Astrocyte of the spinal cord (primary cell): ENCODE data around the gene ARHGAP26.
"Not testable (repeated sequence)": the region's sequence is repeated elsewhere in the genome, so short reads cannot be mapped to it uniquely, and the experiment has no call there.

ENCODE experiments used
- DNase-seq: peaks from one replicate; pipeline ENCODE4 v3.0.0; 2011; ENCODE audit warnings: low read depth, low spot score
- H3K4me3 ChIP-seq: 2 replicates; pipeline ENCODE4 v1.5.1; 2011; ENCODE audit warnings: low read depth, mild to moderate bottlenecking, low read length, moderate library complexity
- CTCF ChIP-seq: IDR thresholded peaks from 2 replicates; pipeline ENCODE4 v1.5.1; 2012; ENCODE audit warnings: low read depth, mild to moderate bottlenecking, low read length, inconsistent platforms
- in situ Hi-C: cut with HindIII; loops from 2 replicates; pipeline ENCODE4 v1.10.0; 2017; ENCODE audit warnings: low sequenced_read_pairs

The ARHGAP26 gene

GRCh38 chr5:142965258-142966120, 195.3 kb downstream of the ARHGAP26 start:
- H3K4me3 ChIP-seq, in situ Hi-C loops, DNase-seq: not testable (repeated sequence)
- TF ChIP-seq CTCF, result peak; percentile 26

- H3K4me3 ChIP-seq, result no peak overlapping the region
- DNase-seq, result no peak
- no peak for TF ChIP-seq CTCF
- in situ Hi-C loops, result no loop called here
Measured at GRCh38 chr5:142966121-142966420, 195.9 kb downstream of the ARHGAP26 start.

- in situ Hi-C loops, result no loop called here
- TF ChIP-seq CTCF, result no peak
- no peak overlapping the region for H3K4me3 ChIP-seq
- no peak for DNase-seq
Measured at GRCh38 chr5:142969186-142969585, 199.0 kb downstream of the ARHGAP26 start.

- no peak for DNase-seq
- in situ Hi-C loops, result no loop called here
- no peak for TF ChIP-seq CTCF
- H3K4me3 ChIP-seq, result no peak overlapping the region
Measured at GRCh38 chr5:142969624-142970439, 199.7 kb downstream of the ARHGAP26 start.

GRCh38 chr5:142970440-142971030, 200.4 kb downstream of the ARHGAP26 start:
- no peak for TF ChIP-seq CTCF
- in situ Hi-C loops, result no loop called here

GRCh38 chr5:142971303-142972013, 201.3 kb downstream of the ARHGAP26 start:
- in situ Hi-C loops, result no loop called here
- no peak overlapping the region for H3K4me3 ChIP-seq
- DNase-seq, result no peak
- no peak for TF ChIP-seq CTCF

More at GRCh38 chr5:142970440-142971030, 200.4 kb downstream of the ARHGAP26 start:
- no peak overlapping the region for H3K4me3 ChIP-seq
- no peak for DNase-seq
